K562 (cell line): ENCODE measurements around the gene HPX. TPM values are rescaled to one million over a fixed set of nuclear protein-coding genes. Genes with fewer than 3 reads are reported as not detected.

ENCODE experiments used
- ARID1B ChIP-seq: fragments of 450-650 bp; IDR thresholded peaks from 2 replicates; pipeline ENCODE4 v1.6.1; 2016; ENCODE audit warnings: antibody characterized with exemption, mild to moderate bottlenecking, inconsistent platforms
- FOXK2 ChIP-seq, 2 experiments: fragments of 450-650 bp; IDR thresholded peaks in 1 of 2; conservative IDR thresholded peaks in 1 of 2; 2 replicates each; pipeline ENCODE4 v1.6.1; 2016; ENCODE audit warnings: low read depth in 2 of 2, mild to moderate bottlenecking in 1 of 2
- HNRNPLL ChIP-seq: fragments of 200-400 bp; formaldehyde crosslinking; IDR thresholded peaks from 2 replicates; pipeline ENCODE4 v1.6.1; 2017; ENCODE audit warnings: low read length, low read depth, mild to moderate bottlenecking; ENCODE audit not compliant: poor library complexity, severe bottlenecking
- NRF1 ChIP-seq, 2 experiments: fragments of 450-650 bp; IDR thresholded peaks in 1 of 2; conservative IDR thresholded peaks in 1 of 2; 2 replicates each; pipeline ENCODE4 v1.6.1; 2014; ENCODE audit warnings: mild to moderate bottlenecking in 2 of 2
- PYGO2 ChIP-seq: fragments of 450-650 bp; IDR thresholded peaks from 2 replicates; pipeline ENCODE4 v1.6.1; 2016; ENCODE audit warnings: mild to moderate bottlenecking, missing genetic modification characterization, moderate library complexity, missing compliant biosample characterization
- SMAD2 ChIP-seq: fragments of 150-350 bp; IDR thresholded peaks from 2 replicates; pipeline ENCODE4 v1.6.1; 2014; ENCODE audit warnings: low read depth, mild to moderate bottlenecking, low read length
- TCFL5 ChIP-seq: fragments of 250-450 bp; sonication (Bioruptor Pico); conservative IDR thresholded peaks from 2 replicates; pipeline ENCODE4 v1.6.1; 2021; ENCODE audit warnings: mild to moderate bottlenecking, moderate library complexity, matching md5 sums
- ZBTB11 ChIP-seq, 3 experiments: fragments of 200-800 bp in 1 of 3; fragments of 250-450 bp in 1 of 3; fragments of 450-650 bp in 1 of 3; sonication (Bioruptor Pico) in 1 of 3; sonication (Bioruptor generic) in 1 of 3; formaldehyde crosslinking in 1 of 3; IDR thresholded peaks; 2 replicates each; pipeline versions ENCODE4 v1.6.1 to v1.8.0; 2016 to 2022; ENCODE audit warnings: mild to moderate bottlenecking in 2 of 3, missing genetic modification characterization in 2 of 3, missing compliant biosample characterization in 1 of 3, moderate library complexity in 1 of 3
- ZNF609 ChIP-seq: sonication (generic); formaldehyde crosslinking; IDR thresholded peaks from 2 replicates; pipeline ENCODE4 v1.8.1; 2023; ENCODE audit warnings: missing genetic modification reagents, mild to moderate bottlenecking, borderline replicate concordance
- polyA plus RNA-seq, 8 experiments: library from polyadenylated mRNA; depleted of rRNA in 4 of 8; stranded (reverse) in 5 of 8; unstranded in 3 of 8; fragments of >200 nt; fragmentation: Nextera tagmentation in 2 of 8; fragmentation: Illumina TruSeq in 1 of 8; extraction: Ambion mirVana in 2 of 8; extraction: Trizol in 1 of 8; gene quantifications; 2 replicates each; pipeline versions ENCODE4 v1.2.1 to v1.2.3, GENCODE V29; 2011 to 2014; ENCODE audit warnings: inconsistent platforms in 1 of 8, missing spikeins in 1 of 8
- total RNA-seq, 7 experiments: library from RNA; depleted of rRNA in 6 of 7; stranded (reverse); fragments of >200 nt in 6 of 7; fragmentation: Illumina TruSeq in 2 of 7; extraction: Trizol in 2 of 7; gene quantifications; 2 replicates each; pipeline versions ENCODE4 v1.2.1 to v1.2.3, GENCODE V29; 2011 to 2021; ENCODE audit warnings: low replicate concordance in 1 of 7
- TF ChIP-seq, protein P1 (sequence below): fragments of 450-650 bp; IDR thresholded peaks from 2 replicates; pipeline ENCODE4 v1.6.1; 2017; ENCODE audit warnings: antibody characterized with exemption, mild to moderate bottlenecking

The HPX gene
- total and polyA plus RNA-seq, 9 of the 15 experiments (the other 6 are each of a cell fraction or from before 2014, with no cell fraction given), result 0.12 to 1.2 (median 0.49) TPM; not detected in 1

DNA sequence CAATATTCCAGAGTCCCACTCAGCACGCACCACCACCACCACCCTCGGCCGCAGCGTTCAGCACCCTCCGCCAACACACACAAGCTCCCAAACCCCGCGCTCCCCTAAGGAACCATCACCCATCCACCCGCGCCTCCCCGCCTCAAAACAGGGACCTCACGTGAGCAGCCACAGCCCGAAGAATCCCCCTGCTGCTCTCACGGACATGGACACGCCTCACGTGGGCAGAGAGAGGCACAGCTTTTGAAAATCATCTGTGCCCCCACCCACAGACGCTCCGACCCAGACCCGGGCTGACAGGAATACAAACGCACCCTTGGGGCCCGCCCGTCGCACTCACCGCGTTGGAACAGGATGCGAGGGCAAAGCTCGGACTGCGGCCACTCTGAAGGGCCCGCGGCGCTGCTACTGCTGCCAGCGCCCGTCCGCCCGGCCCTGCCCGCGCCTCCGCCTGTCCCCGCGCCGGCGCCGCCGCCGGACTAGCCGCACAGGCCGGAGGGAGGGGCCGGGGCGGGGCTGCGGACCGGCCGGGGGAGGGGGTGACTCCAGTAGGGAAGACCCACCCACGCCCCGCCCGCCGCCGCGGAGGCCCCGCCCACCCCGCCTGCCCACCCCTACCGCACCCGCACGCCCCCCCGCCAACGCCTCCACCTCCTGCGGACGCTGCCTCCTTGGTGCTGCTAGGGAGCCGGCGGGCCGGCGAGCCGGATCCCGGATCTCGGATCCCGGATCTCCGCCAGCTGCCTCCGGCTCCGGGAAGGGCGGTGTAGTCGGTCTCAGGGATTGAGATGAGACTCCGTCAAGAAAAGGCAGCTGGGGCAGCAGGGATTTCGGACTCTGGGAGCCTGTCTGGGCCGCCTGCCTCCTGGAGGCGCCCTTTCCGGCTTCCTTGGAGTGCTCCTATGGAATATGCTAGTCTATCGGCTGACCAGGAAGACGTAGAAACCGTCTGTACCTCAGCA is 32.9 kb upstream of the HPX start, which contains the start of gene TRIM3 (continued):
- peak; percentile 46 for TF ChIP-seq HNRNPLL
- no peak for TF ChIP-seq PYGO2 (tag)
- TF ChIP-seq SMAD2, result no peak
- peak in 1 of 2 experiments; percentile 68; a peak in 2 of 4 replicates for TF ChIP-seq NRF1 (conservative IDR thresholded peaks at IDR 0.05 in 1 of 2, IDR thresholded peaks at IDR 0.05 in 1 of 2)
- no peak for TF ChIP-seq FOXK2 (conservative IDR thresholded peaks at IDR 0.05 in 1 of 2, IDR thresholded peaks at IDR 0.05 in 1 of 2; ENCODE audit: low read depth in 2 of 2)
- TF ChIP-seq, protein P1, sequence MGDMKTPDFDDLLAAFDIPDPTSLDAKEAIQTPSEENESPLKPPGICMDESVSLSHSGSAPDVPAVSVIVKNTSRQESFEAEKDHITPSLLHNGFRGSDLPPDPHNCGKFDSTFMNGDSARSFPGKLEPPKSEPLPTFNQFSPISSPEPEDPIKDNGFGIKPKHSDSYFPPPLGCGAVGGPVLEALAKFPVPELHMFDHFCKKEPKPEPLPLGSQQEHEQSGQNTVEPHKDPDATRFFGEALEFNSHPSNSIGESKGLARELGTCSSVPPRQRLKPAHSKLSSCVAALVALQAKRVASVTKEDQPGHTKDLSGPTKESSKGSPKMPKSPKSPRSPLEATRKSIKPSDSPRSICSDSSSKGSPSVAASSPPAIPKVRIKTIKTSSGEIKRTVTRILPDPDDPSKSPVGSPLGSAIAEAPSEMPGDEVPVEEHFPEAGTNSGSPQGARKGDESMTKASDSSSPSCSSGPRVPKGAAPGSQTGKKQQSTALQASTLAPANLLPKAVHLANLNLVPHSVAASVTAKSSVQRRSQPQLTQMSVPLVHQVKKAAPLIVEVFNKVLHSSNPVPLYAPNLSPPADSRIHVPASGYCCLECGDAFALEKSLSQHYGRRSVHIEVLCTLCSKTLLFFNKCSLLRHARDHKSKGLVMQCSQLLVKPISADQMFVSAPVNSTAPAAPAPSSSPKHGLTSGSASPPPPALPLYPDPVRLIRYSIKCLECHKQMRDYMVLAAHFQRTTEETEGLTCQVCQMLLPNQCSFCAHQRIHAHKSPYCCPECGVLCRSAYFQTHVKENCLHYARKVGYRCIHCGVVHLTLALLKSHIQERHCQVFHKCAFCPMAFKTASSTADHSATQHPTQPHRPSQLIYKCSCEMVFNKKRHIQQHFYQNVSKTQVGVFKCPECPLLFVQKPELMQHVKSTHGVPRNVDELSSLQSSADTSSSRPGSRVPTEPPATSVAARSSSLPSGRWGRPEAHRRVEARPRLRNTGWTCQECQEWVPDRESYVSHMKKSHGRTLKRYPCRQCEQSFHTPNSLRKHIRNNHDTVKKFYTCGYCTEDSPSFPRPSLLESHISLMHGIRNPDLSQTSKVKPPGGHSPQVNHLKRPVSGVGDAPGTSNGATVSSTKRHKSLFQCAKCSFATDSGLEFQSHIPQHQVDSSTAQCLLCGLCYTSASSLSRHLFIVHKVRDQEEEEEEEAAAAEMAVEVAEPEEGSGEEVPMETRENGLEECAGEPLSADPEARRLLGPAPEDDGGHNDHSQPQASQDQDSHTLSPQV, result 0 out of 2 replicates have a peak, but pooled peaks have one; percentile 8
- no peak for TF ChIP-seq ZNF609 (CRISPR knock-in tag)
- TF ChIP-seq TCFL5 (CRISPR knock-in tag), result no peak
- TF ChIP-seq ZBTB11 (CRISPR knock-in tag; IDR thresholded peaks at IDR 0.05), result no peak
- no peak for TF ChIP-seq ARID1B
